ENCODE results near the gene SERPINE2.

SERPINE2 gene

GRCh38 chr2:224030786-224031185, 8.3 kb downstream of the SERPINE2 start:
- no peak for TF ChIP-seq CTCF (IDR thresholded peaks at IDR 0.05)
- Histone ChIP-seq H3K9me3 (ENCODE audit: control insufficient read depth, low read length) (no peaks in the 10 kb centered on the region), H3K27me3 (ENCODE audit: control insufficient read depth, insufficient read depth, low read length) (no peaks in the 10 kb centered on the region), H3K36me3 (ENCODE audit: control insufficient read depth, insufficient read depth, low read length) (no peaks in the 10 kb centered on the region), H3K4me2 (ENCODE audit: low read length) (no peak overlapping the region), H3K4me1 (no peaks in the 10 kb centered on the region), H3K4me3 (ENCODE audit: low read depth, low read length) (no peak overlapping the region), H3K9ac (no peak overlapping the region), H3K79me2 (no peaks in the 10 kb centered on the region), H3K27ac (no peak overlapping the region), H2AFZ (no peak overlapping the region)

GRCh38 chr2:224029876-224030275, 9.2 kb downstream of the SERPINE2 start:
- H3K27ac ChIP-seq, result no peak overlapping the region
- no peak overlapping the region for H3K9ac ChIP-seq
- H3K4me2 ChIP-seq (ENCODE audit: low read length), result no peak overlapping the region
- H3K4me3 ChIP-seq (ENCODE audit: low read depth, low read length), result no peak overlapping the region
- no peaks in the 10 kb centered on the region for H3K4me1 ChIP-seq
- TF ChIP-seq CTCF (IDR thresholded peaks at IDR 0.05), result no peak
- H3K9me3 ChIP-seq (ENCODE audit: control insufficient read depth, low read length), result no peaks in the 10 kb centered on the region
- H2AFZ ChIP-seq, result no peak overlapping the region
- no peaks in the 10 kb centered on the region for H3K36me3 ChIP-seq (ENCODE audit: control insufficient read depth, insufficient read depth, low read length)
- H3K27me3 ChIP-seq (ENCODE audit: control insufficient read depth, insufficient read depth, low read length), result no peaks in the 10 kb centered on the region
- H3K79me2 ChIP-seq, result no peaks in the 10 kb centered on the region

- Histone ChIP-seq H3K27me3 (ENCODE audit: control insufficient read depth, insufficient read depth, low read length) (no peaks in the 10 kb centered on the region), H3K4me2 (ENCODE audit: low read length) (no peak overlapping the region), H3K79me2 (no peaks in the 10 kb centered on the region), H3K4me1 (no peaks in the 10 kb centered on the region), H3K36me3 (ENCODE audit: control insufficient read depth, insufficient read depth, low read length) (no peaks in the 10 kb centered on the region), H3K27ac (no peak overlapping the region), H3K9me3 (ENCODE audit: control insufficient read depth, low read length) (no peaks in the 10 kb centered on the region), H2AFZ (no peak overlapping the region), H3K4me3 (ENCODE audit: low read depth, low read length) (no peak overlapping the region), H3K9ac (no peak overlapping the region)
- no peak for TF ChIP-seq CTCF (IDR thresholded peaks at IDR 0.05)
These were observed 11.2 kb downstream of the SERPINE2 start for GRCh38 chr2:224027931-224028330.

- Histone ChIP-seq H3K4me3 (ENCODE audit: low read depth, low read length) (no peak overlapping the region), H3K79me2 (no peaks in the 10 kb centered on the region), H3K4me2 (ENCODE audit: low read length) (no peak overlapping the region), H3K4me1 (no peaks in the 10 kb centered on the region), H3K36me3 (ENCODE audit: control insufficient read depth, insufficient read depth, low read length) (no peaks in the 10 kb centered on the region), H3K27ac (no peak overlapping the region), H3K9ac (no peak overlapping the region), H2AFZ (no peak overlapping the region), H3K9me3 (ENCODE audit: control insufficient read depth, low read length) (no peaks in the 10 kb centered on the region), H3K27me3 (ENCODE audit: control insufficient read depth, insufficient read depth, low read length) (no peaks in the 10 kb centered on the region)
- TF ChIP-seq CTCF (IDR thresholded peaks at IDR 0.05), result no peak
These were observed 12.0 kb downstream of the SERPINE2 start for GRCh38 chr2:224027070-224027469.

GRCh38 chr2:224025874-224026273, 13.2 kb downstream of the SERPINE2 start:
- Histone ChIP-seq H3K4me3 (ENCODE audit: low read depth, low read length) (no peak overlapping the region), H3K27ac (no peak overlapping the region), H2AFZ (no peak overlapping the region), H3K79me2 (no peaks in the 10 kb centered on the region), H3K9me3 (ENCODE audit: control insufficient read depth, low read length) (no peaks in the 10 kb centered on the region), H3K9ac (no peak overlapping the region), H3K4me1 (no peaks in the 10 kb centered on the region), H3K36me3 (ENCODE audit: control insufficient read depth, insufficient read depth, low read length) (no peaks in the 10 kb centered on the region), H3K27me3 (ENCODE audit: control insufficient read depth, insufficient read depth, low read length) (no peaks in the 10 kb centered on the region), H3K4me2 (ENCODE audit: low read length) (no peak overlapping the region)
- no peak for TF ChIP-seq CTCF (IDR thresholded peaks at IDR 0.05)
